Measurements from ENCODE around the gene PACS2. TPM values are rescaled to one million over a fixed set of nuclear protein-coding genes. Genes with fewer than 3 reads are reported as not detected.

PACS2 gene
- total and polyA plus RNA-seq, 2 of the 4 experiments (the other 2 are of a cell fraction), result 15.6 to 32.2 TPM

- TF ChIP-seq RFX5 (IDR thresholded peaks at IDR 0.05; ENCODE audit: low read depth, low read length) (no peak), MAZ (IDR thresholded peaks at IDR 0.05; ENCODE audit: borderline replicate concordance, low read depth, low read length) (no peak)
Measured at GRCh38 chr14:105395538-105395854, 80.9 kb downstream of the PACS2 start (continued).

- intact Hi-C loops (cut with micrococcal nuclease), result no loop called here
- TF ChIP-seq MAFK (IDR thresholded peaks at IDR 0.05; ENCODE audit: low read depth, low read length), result no peak
- no peak for TF ChIP-seq ELK1 (IDR thresholded peaks at IDR 0.05; ENCODE audit: borderline replicate concordance, low read depth, low read length)
- TF ChIP-seq SMC3 (IDR thresholded peaks at IDR 0.05; ENCODE audit: low read depth, low read length), result no peak
- TF ChIP-seq RCOR1 (IDR thresholded peaks at IDR 0.05; ENCODE audit: insufficient replicate concordance, low read length), result no peak
- no peak for TF ChIP-seq CTCF (conservative IDR thresholded peaks at IDR 0.05; ENCODE audit: low read depth, low read length)
- TF ChIP-seq NFE2L2 (IDR thresholded peaks at IDR 0.05; ENCODE audit: low read depth, low read length), result no peak
- TF ChIP-seq CHD1 (IDR thresholded peaks at IDR 0.05; ENCODE audit: low read depth, low read length), result no peak
- no peak for TF ChIP-seq CEBPB (IDR thresholded peaks at IDR 0.05; ENCODE audit: low read depth, low read length)
- no peak for TF ChIP-seq USF2 (IDR thresholded peaks at IDR 0.05; ENCODE audit: low read depth, low read length)
- TF ChIP-seq FOS (IDR thresholded peaks at IDR 0.05; ENCODE audit: low read depth, low read length), result no peak
- TF ChIP-seq RAD21 (IDR thresholded peaks at IDR 0.05; ENCODE audit: low read length), result no peak
- no peak for TF ChIP-seq RFX5 (IDR thresholded peaks at IDR 0.05; ENCODE audit: low read depth, low read length)
Measured at GRCh38 chr14:105397350-105397931, 82.9 kb downstream of the PACS2 start.

More at GRCh38 chr14:105397350-105397931, 82.9 kb downstream of the PACS2 start:
- Histone ChIP-seq H3K27ac (ENCODE audit: insufficient read depth, low read length) (peak overlapping the region; percentile 97; the same call in 1 of the 2 replicates), H4K20me1 (ENCODE audit: insufficient read depth, low read length) (no peaks in the 10 kb centered on the region), H2BK120ac (ENCODE audit: low read depth, low read length) (peak overlapping the region; percentile 0; the same call in 1 of the 2 replicates), H3K27me3 (ENCODE audit: control insufficient read depth, insufficient read depth, low read length) (no peaks in the 10 kb centered on the region), H2BK20ac (ENCODE audit: low read depth, low read length) (peak overlapping the region; percentile 35; the same call in 1 of the 2 replicates), H2AK9ac (replicated peaks; ENCODE audit: low read depth, low read length, poor library complexity) (peak overlapping the region; percentile 66), H3K23ac (ENCODE audit: low read depth, low read length) (peak overlapping the region; percentile 93), H2AK5ac (ENCODE audit: low read depth, low read length) (peak overlapping the region; percentile 27; the same call in 1 of the 2 replicates), H3K56ac (ENCODE audit: extremely low read depth, insufficient read depth, low read length) (no peak overlapping the region), H4K5ac (ENCODE audit: low read depth, low read length) (peak overlapping the region; percentile 99), H3K4me2 (ENCODE audit: low read depth, low read length) (peak overlapping the region; percentile 77), H3K4me3 (ENCODE audit: insufficient read depth, low read depth, low read length) (no peak overlapping the region; the same call in 1 of the 2 replicates), H3K9me3 (ENCODE audit: control insufficient read depth, insufficient read depth, low read length) (peaks cover 9% of the 10 kb centered on the region), H2BK5ac (ENCODE audit: low read depth, low read length, poor library complexity, severe bottlenecking) (peak overlapping the region; percentile 92), H3K9me1 (ENCODE audit: insufficient read depth, low read length) (no peaks in the 10 kb centered on the region), H3K14ac (replicated peaks; ENCODE audit: low read depth, low read length) (peak overlapping the region; percentile 43), H3K36me3 (ENCODE audit: control insufficient read depth, insufficient read depth, low read length) (peaks cover 16% of the 10 kb centered on the region), H3K4me1 (ENCODE audit: control insufficient read depth, insufficient read depth, low read length) (peaks cover 5% of the 10 kb centered on the region; the same call in 1 of the 2 replicates), H3K4ac (ENCODE audit: low read depth, low read length) (peak overlapping the region; percentile 86), H3K9ac (ENCODE audit: low read depth, low read length) (no peak overlapping the region), H2BK15ac (ENCODE audit: low read depth, low read length) (no peak overlapping the region; the same call in 2 of the 3 replicates), H4K8ac (ENCODE audit: low read depth in 2 of 2, low read length in 2 of 2) (peak overlapping the region; percentile 93 to 98), H2AFZ (replicated peaks; ENCODE audit: low read length, poor library complexity) (peak overlapping the region; percentile 99), H4K91ac (ENCODE audit: insufficient read depth, low read depth, low read length) (peak overlapping the region; percentile 85), H3K18ac (ENCODE audit: low read depth, low read length) (no peak overlapping the region), H3K79me1 (ENCODE audit: low read depth in 1 of 2, low read length in 2 of 2) (peaks cover 22 to 30% of the 10 kb centered on the region in 2 experiments)
- DNase-seq (no peak), ATAC-seq (ENCODE audit: low read depth) (no peak)
- BruUV-seq (replicated peaks), result no TSS peak
- ChIA-PET CTCF (no interaction called here), POLR2A (ENCODE audit: unreplicated experiment) (no interaction called here)
- no CpG with 5 or more reads among the region's 13 CpGs for WGBS, 2 experiments (ENCODE audit: extremely low coverage in 2 of 2, insufficient read length in 1 of 2)
- in situ Hi-C loops (cut with MboI; ENCODE audit: low sequenced_read_pairs) (no loop called here), dilution Hi-C loops (cut with HindIII; ENCODE audit: low sequenced_read_pairs, unreplicated experiment) (no loop called here)

All from IMR-90 (cell line).